HCT116 (cell line): ENCODE measurements around the gene MADD. TPM values are rescaled to one million over a fixed set of nuclear protein-coding genes. Genes with fewer than 3 reads are reported as not detected.

Experiments used
- ATAC-seq: fragments of 200-7000 bp; cut with Tn5 transposase; 2 replicates; pipeline ENCODE4 v1.9.1; 2020; ENCODE audit warnings: mild to moderate bottlenecking, moderate library complexity
- BruUV-seq: library from RNA; stranded (reverse); fragments of 400-500 nt; replicated peaks from 2 replicates; lab custom pipeline; 2021; lab: Mats Ljungman, UMichigan
- CTCF ChIA-PET: fragments of 300-600 bp; sonication (Branson Sonifier 250); formaldehyde crosslinking; loops from one replicate; lab custom pipeline; 2021; ENCODE audit warnings: antibody characterized with exemption; lab: Charles Lee
- POLR2A ChIA-PET: fragments of 300-600, 350-600 bp; sonication (Branson Sonifier 250); formaldehyde crosslinking; loops from one replicate; lab custom pipeline; 2021; ENCODE audit warnings: antibody characterized with exemption; lab: Charles Lee
- RAD21 ChIA-PET, 2 experiments: fragments of 300-600 bp; sonication (Branson Sonifier 250); formaldehyde crosslinking; loops; one replicate each; lab custom pipeline; 2023; ENCODE audit warnings: low total read pairs in 2 of 2; ENCODE audit not compliant: uncharacterized antibody in 2 of 2, unreplicated experiment in 2 of 2, low non-redundant PET in 1 of 2; lab: Charles Lee
- DNase-seq: peaks from one replicate; pipeline ENCODE4 v3.0.0-alpha.2; 2010; ENCODE audit warnings: low read depth, low spot score
- H2AFZ ChIP-seq: fragments of 200-600 bp; shearing (Covaris generic), sonication (generic); 2 replicates; pipeline ENCODE4 v1.6.1; 2017; ENCODE audit warnings: low read depth, mixed run types, mixed read lengths, antibody characterized with exemption, low read length; ENCODE audit not compliant: poor library complexity, severe bottlenecking
- H3K27ac ChIP-seq: 2 replicates; pipeline ENCODE4 v1.5.1; 2012; ENCODE audit warnings: low read depth, low read length
- H3K27me3 ChIP-seq: fragments of 200-600 bp; sonication (generic); 2 replicates; pipeline ENCODE4 v1.6.1; 2016; ENCODE audit warnings: mixed run types, low read length, mixed read lengths; ENCODE audit not compliant: insufficient read depth
- H3K36me3 ChIP-seq, 2 experiments: fragments of 200-500 bp in 1 of 2; fragments of 200-600 bp in 1 of 2; sonication (Bioruptor generic) in 1 of 2; sonication (generic) in 1 of 2; 2 replicates each; pipeline versions ENCODE4 v1.5.1 to v1.6.1; 2014 to 2016; ENCODE audit warnings: low read length in 2 of 2, inconsistent platforms in 1 of 2, mixed read lengths in 1 of 2, mixed run types in 1 of 2; ENCODE audit not compliant: insufficient read depth in 2 of 2, control insufficient read depth in 1 of 2
- H3K4me1 ChIP-seq, 2 experiments: fragments of 200-600 bp in 1 of 2; sonication (generic) in 1 of 2; 2 replicates each; pipeline versions ENCODE4 v1.5.1 to v1.6.1; 2012 to 2017; ENCODE audit warnings: low read length in 2 of 2, inconsistent platforms in 1 of 2, mild to moderate bottlenecking in 1 of 2, mixed read lengths in 1 of 2, mixed run types in 1 of 2, moderate library complexity in 1 of 2; ENCODE audit not compliant: insufficient read depth in 2 of 2, control insufficient read depth in 1 of 2
- H3K4me2 ChIP-seq: fragments of 200-600 bp; sonication (generic); 2 replicates; pipeline ENCODE4 v1.6.1; 2017; ENCODE audit warnings: mixed run types, low read length, mixed read lengths
- H3K4me3 ChIP-seq, 2 experiments: fragments of 200-600 bp in 1 of 2; sonication (generic) in 1 of 2; replicated peaks in 1 of 2; 2 replicates each; pipeline ENCODE4 v1.5.1; 2011 to 2016; ENCODE audit warnings: low read length in 2 of 2, control low read depth in 1 of 2, low read depth in 1 of 2, mild to moderate bottlenecking in 1 of 2, mixed read lengths in 1 of 2, mixed run types in 1 of 2
- H3K79me2 ChIP-seq: fragments of 200-600 bp; sonication (generic); 2 replicates; pipeline ENCODE4 v1.6.1; 2017; ENCODE audit warnings: mild to moderate bottlenecking, mixed run types, low read length, moderate library complexity, mixed read lengths; ENCODE audit not compliant: insufficient read depth
- H3K9ac ChIP-seq: fragments of 200-600 bp; sonication (generic); 2 replicates; pipeline ENCODE4 v1.6.1; 2016; ENCODE audit warnings: low read length, mixed read lengths
- H3K9me2 ChIP-seq: fragments of 200-600 bp; sonication (generic), shearing (Covaris generic); 2 replicates; pipeline ENCODE4 v1.6.1; 2017; ENCODE audit warnings: mixed run types, mild to moderate bottlenecking, moderate library complexity; ENCODE audit not compliant: insufficient read depth
- H3K9me3 ChIP-seq, 2 experiments: fragments of 200-500 bp in 1 of 2; fragments of 200-600 bp in 1 of 2; sonication (Bioruptor generic) in 1 of 2; sonication (generic) in 1 of 2; 2 replicates each; pipeline ENCODE4 v1.6.1; 2014 to 2017; ENCODE audit warnings: low read length in 2 of 2, mixed read lengths in 2 of 2, inconsistent platforms in 1 of 2, low read depth in 1 of 2, mild to moderate bottlenecking in 1 of 2, mixed run types in 1 of 2, moderate library complexity in 1 of 2; ENCODE audit not compliant: control insufficient read depth in 1 of 2, insufficient read depth in 1 of 2
- H4K20me1 ChIP-seq: fragments of 200-600 bp; sonication (generic), shearing (Covaris generic); 2 replicates; pipeline ENCODE4 v1.6.1; 2017; ENCODE audit warnings: mixed run types, mild to moderate bottlenecking, moderate library complexity; ENCODE audit not compliant: insufficient read depth
- CBX3 ChIP-seq: IDR thresholded peaks from 2 replicates; pipeline ENCODE4 v1.6.1; 2012; ENCODE audit warnings: low read depth
- EGR1 ChIP-seq: IDR thresholded peaks from 2 replicates; pipeline ENCODE4 v1.6.1; 2012; ENCODE audit warnings: low read depth
- ELF1 ChIP-seq: IDR thresholded peaks from 2 replicates; pipeline ENCODE4 v1.6.1; 2012; ENCODE audit warnings: low read depth, borderline replicate concordance
- FOSL1 ChIP-seq: IDR thresholded peaks from 2 replicates; pipeline ENCODE4 v1.6.1; 2012; ENCODE audit warnings: low read depth
- JUND ChIP-seq: IDR thresholded peaks from 2 replicates; pipeline ENCODE4 v1.6.1; 2012
- MAX ChIP-seq: IDR thresholded peaks from 2 replicates; pipeline ENCODE4 v1.6.1; 2012
- POLR2A ChIP-seq: IDR thresholded peaks from 2 replicates; pipeline ENCODE4 v1.7.0; 2011; ENCODE audit warnings: borderline replicate concordance; ENCODE audit not compliant: insufficient read depth, insufficient read length; ENCODE audit errors: extremely low read depth
- POLR2AphosphoS5 ChIP-seq: IDR thresholded peaks from 2 replicates; pipeline ENCODE4 v1.6.1; 2011; ENCODE audit warnings: mild to moderate bottlenecking, low read depth, low read length, moderate library complexity
- RAD21 ChIP-seq: IDR thresholded peaks from 2 replicates; pipeline ENCODE4 v1.6.1; 2012; ENCODE audit warnings: low read depth, mild to moderate bottlenecking
- TCF7L2 ChIP-seq: IDR thresholded peaks from 2 replicates; pipeline ENCODE4 v1.7.0; 2011; ENCODE audit warnings: borderline replicate concordance, inconsistent platforms; ENCODE audit not compliant: insufficient read depth, insufficient read length; ENCODE audit errors: extremely low read depth
- ZBTB33 ChIP-seq: IDR thresholded peaks from 2 replicates; pipeline ENCODE4 v1.6.1; 2011; ENCODE audit warnings: mild to moderate bottlenecking, low read length, moderate library complexity; ENCODE audit not compliant: insufficient replicate concordance; ENCODE audit errors: extremely low read depth
- ZFX ChIP-seq: fragments of 450-650 bp; IDR thresholded peaks from 2 replicates; pipeline ENCODE4 v1.6.1; 2017
- ZNF274 ChIP-seq: fragments of 200-500 bp; sonication (Bioruptor generic); IDR thresholded peaks from 2 replicates; pipeline ENCODE4 v1.6.1; 2014; ENCODE audit warnings: mild to moderate bottlenecking, low read depth, low read length, inconsistent platforms
- intact Hi-C: fragments of 100-400 bp; cut with micrococcal nuclease; formaldehyde crosslinking; loops from 2 replicates; pipeline ENCODE4 v1.10.0; 2022
- total RNA-seq: library from RNA; stranded (reverse); gene quantifications from one replicate; pipeline ENCODE4 v1.2.1, GENCODE V29; 2021; ENCODE audit not compliant: unreplicated experiment
- TF ChIP-seq, protein P1 (sequence below), 3 experiments: fragments of 200-600 bp in 1 of 3; sonication (generic) in 1 of 3; IDR thresholded peaks in 2 of 3; conservative IDR thresholded peaks in 1 of 3; 2 replicates each; pipeline ENCODE4 v1.5.1; 2012 to 2017; ENCODE audit warnings: low read depth in 2 of 3, low read length in 2 of 3, antibody characterized with exemption in 1 of 3, borderline replicate concordance in 1 of 3, control low read depth in 1 of 3, mild to moderate bottlenecking in 1 of 3, mixed read lengths in 1 of 3, mixed run types in 1 of 3, moderate library complexity in 1 of 3; ENCODE audit not compliant: insufficient read depth in 1 of 3

Gene MADD
- total RNA-seq, 1 experiment from 2014 or later: 37.1 TPM

DNA sequence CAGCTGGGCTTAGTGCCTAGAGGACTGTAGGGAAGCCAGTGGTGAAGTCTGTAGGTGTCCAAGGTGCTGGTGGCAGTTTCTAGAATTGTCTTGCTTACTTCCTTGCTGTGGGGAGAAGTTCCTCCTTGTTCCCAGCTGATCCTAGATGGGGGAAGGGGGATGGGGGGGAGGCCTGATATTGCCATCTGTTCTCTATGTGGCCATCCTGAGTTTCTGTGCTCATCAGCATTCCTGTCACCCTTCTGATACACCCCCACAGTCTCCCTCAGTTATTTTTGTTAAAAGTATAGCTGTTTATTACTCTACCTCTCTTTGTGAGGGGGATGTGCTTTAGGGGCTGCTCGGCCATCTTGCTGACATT lies 36.5 kb downstream of the MADD start:
- Histone ChIP-seq H3K4me1 (no peaks in the 10 kb centered on the region), H3K9ac (no peak overlapping the region), H3K36me3 (peaks cover 28% of the 10 kb centered on the region in 2 experiments), H3K27ac (no peak overlapping the region), H3K9me3 (no peaks in the 10 kb centered on the region), H3K79me2 (no peaks in the 10 kb centered on the region), H4K20me1 (no peaks in the 10 kb centered on the region), H3K27me3 (no peaks in the 10 kb centered on the region), H3K9me2 (no peaks in the 10 kb centered on the region), H3K4me2 (no peak overlapping the region), H3K4me3 (no peak overlapping the region), H2AFZ (no peak overlapping the region)
- intact Hi-C loops: no loop called here
- RAD21 ChIA-PET: no interaction called here
- ATAC-seq: no peak
- POLR2A ChIA-PET: no interaction called here
- no TSS peak for BruUV-seq
- CTCF ChIA-PET: no interaction called here
- TF ChIP-seq ZNF274 (no peak), FOSL1 (no peak), RAD21 (no peak), MAX (no peak), TCF7L2 (no peak), ELF1 (no peak), EGR1 (no peak), ZFX (no peak), JUND (no peak), POLR2AphosphoS5 (no peak), CBX3 (no peak), POLR2A (no peak), ZBTB33 (no peak)
- TF ChIP-seq, protein P1, sequence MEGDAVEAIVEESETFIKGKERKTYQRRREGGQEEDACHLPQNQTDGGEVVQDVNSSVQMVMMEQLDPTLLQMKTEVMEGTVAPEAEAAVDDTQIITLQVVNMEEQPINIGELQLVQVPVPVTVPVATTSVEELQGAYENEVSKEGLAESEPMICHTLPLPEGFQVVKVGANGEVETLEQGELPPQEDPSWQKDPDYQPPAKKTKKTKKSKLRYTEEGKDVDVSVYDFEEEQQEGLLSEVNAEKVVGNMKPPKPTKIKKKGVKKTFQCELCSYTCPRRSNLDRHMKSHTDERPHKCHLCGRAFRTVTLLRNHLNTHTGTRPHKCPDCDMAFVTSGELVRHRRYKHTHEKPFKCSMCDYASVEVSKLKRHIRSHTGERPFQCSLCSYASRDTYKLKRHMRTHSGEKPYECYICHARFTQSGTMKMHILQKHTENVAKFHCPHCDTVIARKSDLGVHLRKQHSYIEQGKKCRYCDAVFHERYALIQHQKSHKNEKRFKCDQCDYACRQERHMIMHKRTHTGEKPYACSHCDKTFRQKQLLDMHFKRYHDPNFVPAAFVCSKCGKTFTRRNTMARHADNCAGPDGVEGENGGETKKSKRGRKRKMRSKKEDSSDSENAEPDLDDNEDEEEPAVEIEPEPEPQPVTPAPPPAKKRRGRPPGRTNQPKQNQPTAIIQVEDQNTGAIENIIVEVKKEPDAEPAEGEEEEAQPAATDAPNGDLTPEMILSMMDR (IDR thresholded peaks at IDR 0.05 in 2 of 3, conservative IDR thresholded peaks at IDR 0.05 in 1 of 3; ENCODE audit: borderline replicate concordance in 1 of 3, insufficient read depth in 1 of 3, low read depth in 2 of 3, low read length in 2 of 3): no peak
- DNase-seq: no peak
